GM21360 (cell line): ENCODE results near the gene VPS35.
"Not testable (repeated sequence)": the region's sequence is repeated elsewhere in the genome, so short reads cannot be mapped to it uniquely, and the experiment has no call there.

Experiments
- ATAC-seq: cut with Tn5 transposase; IDR thresholded peaks from one replicate; pipeline ENCODE4 v1.9.1; 2021; ENCODE audit warnings: mild to moderate bottlenecking, moderate library complexity; ENCODE audit not compliant: unreplicated experiment

The VPS35 gene

DNA sequence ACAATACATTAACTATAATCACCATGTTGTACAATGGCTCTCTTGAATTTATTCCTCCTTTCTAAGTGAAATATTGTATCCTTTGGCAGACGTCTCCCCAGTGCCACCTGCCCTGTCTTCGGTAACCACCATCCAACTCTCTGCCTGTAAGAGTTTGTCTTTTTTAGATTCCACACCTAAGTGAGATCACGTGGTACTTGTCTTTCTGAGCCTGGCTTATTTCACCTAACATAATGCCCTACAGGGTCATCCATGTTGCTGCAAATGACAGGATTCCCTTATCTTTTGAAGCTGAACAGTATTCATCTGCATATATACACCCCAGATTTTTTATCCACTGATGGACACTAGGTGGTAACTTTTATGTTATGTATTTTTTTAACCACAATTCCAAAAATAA, 24.7 kb upstream of the VPS35 start:
- no peak for ATAC-seq

DNA sequence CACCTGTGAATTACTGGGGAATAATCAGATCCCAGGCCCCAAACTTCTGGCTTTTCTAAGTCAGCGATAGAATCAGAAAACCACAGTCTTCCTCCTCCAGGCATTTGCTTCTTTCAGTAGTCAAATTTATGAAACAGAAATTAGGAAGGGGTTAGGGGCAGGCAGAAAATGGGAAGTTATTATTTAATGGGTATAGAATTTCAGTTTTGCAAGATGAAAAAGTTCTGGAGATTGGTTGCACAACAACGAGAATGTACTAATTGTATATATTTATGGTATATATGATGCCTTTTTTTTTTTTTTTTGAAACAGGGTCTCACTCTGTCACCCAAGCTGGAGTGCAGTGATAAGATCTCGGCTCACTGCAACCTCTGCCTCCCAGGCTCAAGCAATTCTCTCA, 23.9 kb upstream of the VPS35 start:
- no peak for ATAC-seq

- no peak for ATAC-seq
Measured at GRCh38 chr16:46711106-46712058, 22.4 kb upstream of the VPS35 start.

- ATAC-seq = no peak
Measured at GRCh38 chr16:46709469-46710005, 20.6 kb upstream of the VPS35 start.

DNA sequence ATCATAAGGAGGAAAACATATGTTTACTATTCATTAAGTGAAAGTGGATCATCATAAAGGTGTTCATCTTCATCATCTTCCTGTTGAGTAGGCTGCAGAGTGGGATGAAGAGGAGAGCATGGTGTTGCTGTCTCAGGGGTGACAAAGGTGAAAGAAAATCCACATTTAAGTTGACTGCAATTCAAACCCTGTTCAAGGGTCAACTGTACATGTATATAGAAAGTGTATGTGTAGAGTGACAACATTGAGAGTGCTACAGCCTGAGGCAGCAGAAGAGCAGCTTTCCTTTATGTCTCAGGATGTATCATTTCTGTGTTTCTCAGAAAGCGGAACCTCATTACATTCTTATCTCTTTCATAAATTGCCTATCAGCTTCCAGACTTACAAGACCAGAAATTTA, 17.7 kb upstream of the VPS35 start:
- no peak for ATAC-seq

DNA sequence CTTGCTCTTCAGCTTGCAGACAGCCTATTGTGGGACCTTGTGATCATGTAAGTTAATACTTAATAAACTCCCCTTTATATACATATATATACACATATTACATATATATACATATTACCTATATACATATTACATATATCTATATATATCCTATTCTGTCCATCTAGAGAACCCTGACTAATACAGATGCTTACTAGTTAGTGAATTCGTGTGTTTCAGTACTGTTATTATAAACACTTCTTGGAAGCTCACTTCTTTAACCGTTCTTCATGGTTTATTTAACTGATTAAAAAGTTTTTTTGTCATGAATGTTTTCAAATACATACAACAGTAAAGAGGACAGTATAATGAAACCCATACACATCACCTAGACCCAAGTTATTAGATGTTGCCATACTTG, 13.1 kb upstream of the VPS35 start:
- ATAC-seq = no peak

DNA sequence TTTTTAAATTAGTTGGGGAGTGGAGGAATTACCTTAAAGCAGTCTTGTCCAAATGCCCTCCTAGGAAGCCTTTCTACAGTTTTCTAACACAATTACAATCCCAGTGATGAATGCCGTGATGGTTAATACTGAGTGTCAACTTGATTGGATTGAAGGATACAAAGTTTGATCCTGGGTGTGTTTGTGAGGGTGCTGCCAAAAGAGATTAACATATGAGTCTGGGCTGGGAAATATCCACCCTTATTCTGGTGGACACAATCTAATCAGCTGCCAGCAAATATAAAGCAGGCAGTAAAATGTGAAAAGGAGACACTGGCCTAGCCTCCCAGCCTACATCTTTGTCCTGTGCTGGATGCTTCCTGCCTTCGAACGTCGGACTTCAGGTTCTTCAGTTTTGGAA, 12.6 kb upstream of the VPS35 start:
- ATAC-seq = no peak

DNA sequence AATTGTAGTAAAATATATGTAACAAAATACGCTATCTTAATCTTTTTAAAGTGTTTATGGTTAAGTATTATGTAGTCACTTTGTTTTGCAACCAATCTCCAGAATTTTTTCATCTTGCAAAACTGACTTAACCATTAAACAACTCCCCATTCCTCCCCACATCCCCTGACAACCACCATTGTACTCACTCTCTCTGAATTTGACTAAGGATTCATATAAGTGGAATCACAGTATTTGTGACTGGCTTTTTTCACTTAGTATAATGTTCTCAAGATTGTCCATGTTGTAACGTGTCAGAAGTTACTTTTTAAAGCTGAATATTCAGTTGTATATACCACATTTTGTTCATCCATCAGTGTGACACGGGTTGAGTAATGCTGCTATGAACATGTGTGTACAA, 11.1 kb upstream of the VPS35 start:
- no peak for ATAC-seq

DNA sequence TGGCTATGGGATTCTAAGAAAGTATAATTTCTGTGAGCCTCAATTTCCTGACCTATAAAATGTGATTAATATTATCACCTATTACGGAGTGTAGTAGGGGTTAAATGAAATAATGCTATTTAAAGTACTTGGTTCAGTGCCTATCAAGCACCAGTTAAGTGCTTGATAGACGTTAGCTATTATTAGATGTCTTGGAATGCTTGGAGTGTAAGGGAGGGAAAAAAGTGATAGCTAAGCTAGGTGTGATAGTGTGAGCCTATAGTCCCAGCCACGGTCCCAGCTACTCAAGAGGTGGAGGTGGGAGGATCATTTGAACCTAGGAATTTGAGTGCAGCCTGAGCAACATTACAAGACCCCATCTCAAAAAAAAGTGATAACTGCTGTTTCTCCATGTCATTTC, 8.0 kb upstream of the VPS35 start:
- ATAC-seq = no peak

DNA sequence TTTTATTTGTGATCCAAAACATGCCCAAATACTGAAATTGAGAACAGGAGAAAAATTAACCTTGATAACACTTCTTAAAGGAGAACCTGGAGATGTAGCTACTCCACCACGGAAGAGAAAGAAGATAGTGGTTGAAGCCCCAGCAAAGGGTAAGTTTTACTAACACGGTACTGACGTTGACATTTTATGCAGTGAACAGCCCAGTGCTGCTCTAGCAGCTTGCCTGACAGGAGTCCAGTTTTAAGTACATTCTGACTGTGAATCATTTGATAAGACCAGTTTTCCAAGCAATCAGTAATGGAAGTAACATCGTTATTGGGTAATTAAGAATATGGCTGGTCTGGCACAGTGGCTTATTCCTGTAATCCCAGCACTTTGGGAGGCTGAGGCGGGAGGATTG, 7.0 kb upstream of the VPS35 start:
- no peak for ATAC-seq

DNA sequence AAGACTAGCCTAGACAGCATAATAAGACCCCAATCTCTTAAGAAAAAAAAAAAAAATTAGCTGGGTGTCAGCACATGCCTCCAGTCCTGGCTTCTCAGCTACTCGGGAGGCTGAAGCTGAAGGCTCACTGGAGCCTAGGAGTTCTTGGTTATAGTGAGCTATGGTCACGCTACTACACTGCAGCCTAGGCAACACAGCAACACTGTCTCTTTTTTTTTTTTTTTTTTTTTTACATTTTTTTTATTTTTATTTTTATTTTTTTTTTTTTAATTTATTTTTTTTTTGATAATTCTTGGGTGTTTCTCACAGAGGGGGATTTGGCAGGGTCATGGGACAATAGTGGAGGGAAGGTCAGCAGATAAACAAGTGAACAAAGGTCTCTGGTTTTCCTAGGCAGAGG, 4.6 kb upstream of the VPS35 start:
- no peak for ATAC-seq

DNA sequence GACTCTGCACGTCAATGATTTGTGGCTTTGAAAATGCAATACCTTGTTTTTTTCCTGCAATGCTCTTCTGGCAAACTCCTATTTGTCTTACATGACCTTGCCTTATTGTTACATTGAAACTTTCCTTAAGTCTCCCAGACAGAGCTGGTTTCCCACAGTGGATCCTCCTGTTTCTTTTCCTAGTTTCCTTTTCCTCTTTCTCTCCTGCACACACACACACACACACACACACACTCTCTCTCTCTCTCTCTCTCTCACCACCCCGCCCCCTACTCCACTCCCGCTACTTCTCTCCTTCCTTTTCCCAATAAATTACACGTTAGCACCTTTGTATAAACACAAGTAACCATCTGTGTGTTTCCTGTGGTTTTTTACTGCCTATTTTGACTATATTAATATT, 2.7 kb upstream of the VPS35 start:
- no peak for ATAC-seq

GRCh38 chr16:46690281-46691178, 1.6 kb upstream of the VPS35 start:
- no peak for ATAC-seq

- ATAC-seq = peak; percentile 68
Measured at GRCh38 chr16:46689365-46690280, 645 bp upstream of the VPS35 start, which contains the start of gene ORC6. Gene ORC6 (plus strand): TSS chr16:46689659. CDS start chr16:46689706, 47 bp downstream.

GRCh38 chr16:46688101-46688653, 801 bp downstream of the VPS35 start:
- no peak for ATAC-seq

DNA sequence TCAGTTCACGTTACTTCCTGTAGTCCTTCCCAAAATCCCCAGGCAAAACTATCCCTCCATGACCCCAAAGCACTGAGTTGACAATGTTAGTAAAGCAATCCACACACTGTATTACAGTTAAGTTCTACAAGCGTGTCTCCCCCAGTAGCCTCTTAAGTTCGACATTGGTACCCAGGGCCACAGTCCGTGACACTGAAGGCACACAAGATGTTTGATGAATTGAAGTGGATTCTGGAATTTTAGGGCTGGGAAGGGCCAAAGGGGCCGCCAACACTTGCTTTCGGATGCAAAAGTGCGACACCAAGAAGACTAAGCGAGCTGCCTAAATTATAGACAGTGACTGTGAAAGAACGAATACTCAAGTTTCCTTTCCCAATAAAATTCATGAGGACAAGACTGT, 1.5 kb downstream of the VPS35 start:
- no peak for ATAC-seq

DNA sequence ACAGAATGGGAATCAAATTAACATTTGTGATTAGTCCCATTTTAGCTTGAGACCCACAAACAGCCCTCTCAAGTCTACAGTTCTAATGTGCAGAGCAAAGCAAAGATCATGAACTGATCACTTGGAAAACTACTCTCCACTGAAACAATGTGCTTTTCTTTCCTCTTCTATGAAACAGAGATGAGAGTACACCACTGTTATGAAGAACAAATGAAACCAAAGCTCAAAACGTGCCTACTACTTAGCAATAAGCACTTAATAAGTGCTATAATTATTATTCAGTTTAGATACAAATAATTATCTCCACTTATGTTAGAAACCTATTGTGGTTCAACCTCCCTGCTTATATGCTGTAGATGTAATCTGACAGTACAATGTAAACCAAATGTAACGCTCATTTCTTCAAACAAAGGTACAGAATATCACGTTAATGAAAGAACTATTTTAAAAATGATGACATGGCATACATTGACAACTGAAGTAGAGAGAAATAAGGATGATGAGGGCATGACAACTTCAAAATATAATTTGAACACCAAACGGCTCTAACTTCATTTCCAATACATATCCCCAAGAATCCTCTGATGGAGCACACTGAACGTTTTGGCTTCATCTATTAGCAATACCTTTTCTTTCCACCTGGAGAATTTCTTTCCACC, 2.0 kb downstream of the VPS35 start:
- no peak for ATAC-seq

DNA sequence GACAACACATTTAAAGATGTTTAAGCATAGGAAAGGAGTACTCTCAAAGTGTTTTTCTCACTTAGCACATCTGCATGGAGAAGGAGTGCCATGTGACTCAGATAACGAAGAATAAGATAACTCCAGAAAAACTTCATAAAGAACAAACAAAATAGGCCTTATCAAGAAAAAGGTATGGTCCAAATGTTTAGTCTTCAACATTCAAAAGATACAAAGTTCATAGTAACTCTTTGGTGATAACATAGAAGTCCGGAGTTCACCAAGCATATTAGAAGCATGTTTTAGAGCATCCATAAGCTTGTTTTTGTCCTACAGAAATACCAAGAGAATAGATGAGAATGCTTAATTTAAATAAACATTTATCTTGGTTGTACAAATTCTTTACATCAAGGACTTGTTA, 7.1 kb downstream of the VPS35 start:
- not testable (repeated sequence) for ATAC-seq

- not testable (repeated sequence) for ATAC-seq
Measured at GRCh38 chr16:46677943-46678342, 11.0 kb downstream of the VPS35 start.
